Kidney glomerular epithelial cell (primary cell): ENCODE measurements around the gene FGD5.

Experiments used
- DNase-seq: peaks from one replicate; lab custom pipeline; 2025; lab: John Stamatoyannopoulos, UW

FGD5 gene

GRCh38 chr3:14935592-14936345 lies 117.0 kb downstream of the FGD5 start:
- DNase-seq, result no peak

GRCh38 chr3:14938954-14939353 lies 120.2 kb downstream of the FGD5 start:
- DNase-seq, result no peak

GRCh38 chr3:14941871-14942270 lies 123.1 kb downstream of the FGD5 start:
- DNase-seq, result no peak

- no peak for DNase-seq
Measured at GRCh38 chr3:14943042-14943441, 124.3 kb downstream of the FGD5 start.

GRCh38 chr3:14946236-14946635 lies 127.5 kb downstream of the FGD5 start:
- DNase-seq, result no peak

- no peak for DNase-seq
Measured at GRCh38 chr3:14946739-14947099, 128.0 kb downstream of the FGD5 start.

- DNase-seq, result peak; percentile 55
Measured at GRCh38 chr3:14947100-14947885, 128.5 kb downstream of the FGD5 start, which contains the start of gene NR2C2. TSS of gene NR2C2 (plus strand) at chr3:14947583. CDS start at chr3:15003915, 56,332 bp downstream.

- DNase-seq, result peak; percentile 92
Measured at GRCh38 chr3:14947886-14948608, 129.3 kb downstream of the FGD5 start.

GRCh38 chr3:14948609-14949038 lies 129.9 kb downstream of the FGD5 start:
- DNase-seq, result no peak

- DNase-seq, result peak; percentile 20
Measured at GRCh38 chr3:14949126-14949525, 130.4 kb downstream of the FGD5 start.

GRCh38 chr3:14950274-14950673 lies 131.5 kb downstream of the FGD5 start:
- no peak for DNase-seq

- DNase-seq, result no peak
Measured at GRCh38 chr3:14957153-14957552, 138.4 kb downstream of the FGD5 start.

- no peak for DNase-seq
Measured at GRCh38 chr3:14957925-14958324, 139.2 kb downstream of the FGD5 start.

GRCh38 chr3:14959359-14959943 lies 140.7 kb downstream of the FGD5 start:
- DNase-seq, result no peak

GRCh38 chr3:14962762-14963161 lies 144.0 kb downstream of the FGD5 start:
- no peak for DNase-seq

- no peak for DNase-seq
Measured at GRCh38 chr3:14967285-14967684, 148.5 kb downstream of the FGD5 start.

- DNase-seq, result no peak
Measured at GRCh38 chr3:14969671-14970070, 150.9 kb downstream of the FGD5 start.

GRCh38 chr3:14976317-14976716 lies 157.6 kb downstream of the FGD5 start:
- no peak for DNase-seq

GRCh38 chr3:14980689-14981088 lies 161.9 kb downstream of the FGD5 start:
- DNase-seq, result no peak
